Activated gamma-delta T cell treated with Interleukin-2 at 50 U/mL for 16 hours (primary cell): ENCODE results near the gene NPC1L1.

Experiments used
- DNase-seq: peaks from one replicate; pipeline ENCODE4 v3.0.0-alpha.2; 2020

NPC1L1 gene

GRCh38 chr7:44497155-44498027, 43.7 kb downstream of the NPC1L1 start:
- DNase-seq = no peak

- DNase-seq = no peak
These were observed 44.7 kb downstream of the NPC1L1 start for GRCh38 chr7:44496385-44496784.

- DNase-seq = no peak
These were observed 46.2 kb downstream of the NPC1L1 start for GRCh38 chr7:44494960-44495359.

GRCh38 chr7:44491229-44491628, 49.9 kb downstream of the NPC1L1 start:
- no peak for DNase-seq

GRCh38 chr7:44490351-44491200, 50.6 kb downstream of the NPC1L1 start, which contains the start of gene NUDCD3:
Gene NUDCD3, minus strand, starts transcription at chr7:44490658. Its CDS starts 58 bp downstream, at chr7:44490600.
- peak; percentile 79 for DNase-seq

GRCh38 chr7:44489955-44490350, 51.2 kb downstream of the NPC1L1 start:
- no peak for DNase-seq

- DNase-seq = no peak
These were observed 52.2 kb downstream of the NPC1L1 start for GRCh38 chr7:44488955-44489354.

- no peak for DNase-seq
These were observed 54.4 kb downstream of the NPC1L1 start for GRCh38 chr7:44486693-44487092.

- DNase-seq = no peak
These were observed 55.1 kb downstream of the NPC1L1 start for GRCh38 chr7:44486001-44486400.

GRCh38 chr7:44484482-44485313, 56.4 kb downstream of the NPC1L1 start:
- no peak for DNase-seq

GRCh38 chr7:44482502-44483485, 58.3 kb downstream of the NPC1L1 start:
- no peak for DNase-seq

- DNase-seq = no peak
These were observed 63.2 kb downstream of the NPC1L1 start for GRCh38 chr7:44477938-44478337.

GRCh38 chr7:44477063-44477830, 63.9 kb downstream of the NPC1L1 start:
- peak; percentile 53 for DNase-seq

- no peak for DNase-seq
These were observed 64.8 kb downstream of the NPC1L1 start for GRCh38 chr7:44476313-44476712.

- DNase-seq = no peak
These were observed 67.8 kb downstream of the NPC1L1 start for GRCh38 chr7:44473295-44473694.

- DNase-seq = no peak
These were observed 68.3 kb downstream of the NPC1L1 start for GRCh38 chr7:44472843-44473242.

- no peak for DNase-seq
These were observed 69.3 kb downstream of the NPC1L1 start for GRCh38 chr7:44471850-44472249.

- DNase-seq = no peak
These were observed 69.7 kb downstream of the NPC1L1 start for GRCh38 chr7:44471436-44471835.

GRCh38 chr7:44470628-44471245, 70.4 kb downstream of the NPC1L1 start:
- no peak for DNase-seq

- no peak for DNase-seq
These were observed 71.0 kb downstream of the NPC1L1 start for GRCh38 chr7:44470135-44470479.
